Left cardiac atrium (tissue), 4 donors: ENCODE results near the gene PLXNA4. TPM values are rescaled to one million over a fixed set of nuclear protein-coding genes. Genes with fewer than 3 reads are reported as not detected.

Source experiments
- ATAC-seq, 2 donors: fragments of 200-7000 bp; cut with Tn5 transposase; one replicate each; pipeline ENCODE4 v1.9.1; 2020; ENCODE audit warnings: mild to moderate bottlenecking in 2 of 2, moderate library complexity in 2 of 2
- DNase-seq: peaks from one replicate; pipeline ENCODE4 v3.0.0-alpha.2; 2020
- intact Hi-C, 2 donors: fragments of 100-400 bp; cut with DNase I; formaldehyde crosslinking; loops; one replicate each; pipeline versions ENCODE4 v1.14.1 to v1.15.1; 2022 to 2023
- total RNA-seq, 2 donors: library from RNA; stranded (reverse); fragmentation: NEBNext Ultra II Directional; extraction: Animal tissue kit (Norgen Biotek cat#: 25700); gene quantifications; one replicate each; pipeline ENCODE4 v1.2.1, GENCODE V29; 2021
- donor health status: DM: no; HTN: yes; CAD: no.
- donor health status: DM: no; HTN: yes; CAD: no; lungs with severe emphysema.
- donor health status: DM: yes; HTN: yes; CAD: no.
- donor health status: Dilated cardiomyopathy.

The PLXNA4 gene
- total RNA-seq, 2 donors from 2014 or later = 23.3 to 30.1 TPM

GRCh38 chr7:132116369-132116768, 459.9 kb downstream of the PLXNA4 start:
- ATAC-seq (no peak), DNase-seq (no peak)
- intact Hi-C loops = no loop called here

DNA sequence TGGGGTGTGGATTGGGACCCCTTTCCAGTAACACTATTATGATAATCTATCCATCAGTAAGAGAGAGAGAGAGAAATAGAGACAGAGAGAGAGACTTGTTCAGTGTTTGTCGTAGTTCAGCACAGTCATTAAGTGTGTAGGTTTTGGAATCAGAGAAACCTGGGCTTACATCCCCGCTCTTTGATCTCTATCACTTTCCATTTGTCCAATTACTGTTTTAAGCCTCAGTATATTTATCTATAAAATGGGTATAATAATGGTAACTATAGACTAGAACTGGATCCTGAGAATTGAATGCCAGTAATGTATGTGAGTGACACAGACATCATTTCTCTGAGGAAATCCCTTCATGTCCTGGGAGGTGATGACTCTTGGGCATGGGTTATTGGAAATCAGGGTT, 460.5 kb downstream of the PLXNA4 start:
- DNase-seq (no peak), ATAC-seq (no peak)
- intact Hi-C loops = no loop called here

DNA sequence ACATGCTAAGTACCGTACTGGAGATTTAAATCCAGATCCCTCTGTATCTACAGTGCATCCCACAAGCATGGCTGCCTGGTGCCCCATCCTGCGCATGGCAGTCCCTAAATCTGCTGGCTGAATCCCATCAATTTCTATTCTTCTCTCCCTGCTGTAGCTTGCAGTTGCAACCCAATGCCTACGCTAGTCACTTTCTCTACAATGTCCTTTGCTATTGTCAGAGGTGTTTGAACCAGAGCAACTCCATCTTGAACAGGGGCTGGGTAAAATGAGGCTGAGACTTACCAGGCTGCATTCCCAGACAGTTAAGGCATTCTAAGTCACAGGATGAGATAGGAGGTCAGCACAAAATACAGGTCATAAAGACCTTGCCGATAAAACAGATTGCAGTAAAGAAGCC, 461.2 kb downstream of the PLXNA4 start:
- intact Hi-C loops = no loop called here
- DNase-seq = no peak
- no peak for ATAC-seq

GRCh38 chr7:132114411-132114810, 461.9 kb downstream of the PLXNA4 start:
- DNase-seq (no peak), ATAC-seq (no peak)
- intact Hi-C loops = no loop called here

DNA sequence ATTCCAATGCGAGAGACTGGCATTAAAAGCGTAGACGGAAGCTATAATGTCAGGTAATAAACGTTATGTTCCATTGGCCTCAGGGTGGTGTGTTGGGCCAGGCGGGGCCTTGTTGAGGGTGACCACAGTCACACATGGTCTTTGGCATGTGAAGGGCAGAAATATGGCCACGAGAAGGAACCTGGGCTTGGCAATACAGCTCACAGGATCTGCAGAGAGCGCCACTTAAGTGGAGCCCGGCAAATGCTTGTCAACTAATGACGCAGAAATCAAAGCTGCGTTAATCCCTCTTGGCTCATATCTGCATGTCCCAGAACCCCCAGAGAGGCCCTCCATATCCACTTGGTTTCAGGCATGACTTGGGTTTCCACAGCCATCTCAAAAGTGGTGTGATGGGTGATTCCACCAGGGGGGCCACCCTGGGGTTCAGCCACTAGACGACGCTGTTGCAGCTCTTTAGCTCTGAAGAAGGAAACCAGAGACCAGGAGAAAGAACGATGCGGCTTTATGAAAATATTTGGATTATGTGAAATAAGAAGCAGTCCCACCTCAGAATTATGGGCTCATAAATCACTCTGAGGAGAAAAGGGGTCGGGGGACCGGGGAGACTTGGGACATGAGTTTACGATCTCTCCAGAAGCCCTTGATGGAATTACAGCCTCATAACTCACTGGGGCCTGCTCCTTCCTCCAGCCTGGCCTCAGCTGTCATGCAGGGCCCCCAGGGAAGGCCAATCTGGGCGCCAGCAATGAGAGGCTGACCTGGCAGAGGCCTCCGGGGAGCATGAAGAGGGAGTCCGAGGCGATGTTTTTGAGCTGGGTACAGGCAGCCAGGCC, 462.5 kb downstream of the PLXNA4 start:
- intact Hi-C loops = no loop called here
- no peak for DNase-seq
- ATAC-seq = no peak

DNA sequence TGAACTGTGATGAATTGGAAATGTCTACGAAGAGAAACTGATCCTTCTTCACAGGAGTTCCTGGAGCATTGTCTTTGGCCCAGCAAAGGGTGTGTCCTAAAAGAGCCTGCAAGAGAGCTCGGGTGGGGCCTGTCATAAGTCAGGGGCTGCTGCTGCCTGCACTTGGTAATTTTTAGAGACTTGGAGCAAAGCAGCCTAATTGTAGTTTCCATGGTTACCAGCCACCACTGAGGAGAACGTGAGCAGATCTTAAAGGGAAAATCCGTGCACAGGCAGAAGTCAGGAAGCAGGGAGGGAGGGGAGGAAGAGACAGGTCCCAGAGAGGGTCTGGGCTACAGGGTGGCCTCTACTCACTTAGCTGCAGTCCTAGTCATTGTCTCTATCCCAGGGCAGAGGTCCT, 463.6 kb downstream of the PLXNA4 start:
- ATAC-seq (no peak), DNase-seq (no peak)
- intact Hi-C loops = no loop called here

- intact Hi-C loops = no loop called here
Observed at GRCh38 chr7:132112106-132112505, 464.2 kb downstream of the PLXNA4 start.

DNA sequence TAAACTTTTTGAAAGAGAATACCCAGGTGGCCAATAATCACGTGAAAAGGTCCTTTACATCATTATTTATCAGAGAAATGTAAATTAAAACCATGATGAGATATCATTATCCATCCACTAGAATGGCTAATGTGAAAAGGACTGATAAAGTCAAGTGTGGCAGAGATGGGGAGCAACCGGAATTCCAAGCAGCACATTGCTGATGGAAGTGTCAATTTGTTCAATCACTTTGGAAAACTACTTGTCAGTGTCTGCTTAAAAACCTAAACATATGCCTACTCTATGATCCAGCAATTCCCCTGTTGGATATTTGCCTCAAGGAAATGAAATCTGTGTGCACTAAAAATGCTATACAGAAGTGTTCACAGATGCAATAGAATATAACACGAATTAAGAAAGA, 465.6 kb downstream of the PLXNA4 start:
- intact Hi-C loops = no loop called here
- ATAC-seq (no peak), DNase-seq (no peak)

More at GRCh38 chr7:132112106-132112505, 464.2 kb downstream of the PLXNA4 start:
- no peak for DNase-seq
- ATAC-seq = no peak

DNA sequence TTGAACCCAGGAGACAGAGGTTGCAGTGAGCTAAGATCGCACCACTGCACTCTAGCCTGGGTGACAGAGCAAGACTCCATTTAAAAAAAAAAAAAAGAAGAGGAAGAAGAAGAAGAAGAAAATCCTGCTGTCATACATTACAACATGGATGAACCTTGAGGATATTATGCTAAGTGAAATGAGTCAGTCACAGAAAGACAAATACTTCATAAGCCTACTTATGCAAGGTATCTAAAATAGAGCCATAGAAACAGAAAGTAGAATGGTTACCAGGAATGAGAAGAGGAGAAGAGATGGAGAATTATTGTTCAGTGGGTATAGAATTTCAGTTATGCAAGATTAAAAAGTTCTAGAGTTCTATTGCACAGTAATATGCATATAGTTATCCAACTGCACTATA, 466.5 kb downstream of the PLXNA4 start:
- no peak for ATAC-seq
- no peak for DNase-seq
- intact Hi-C loops = no loop called here

GRCh38 chr7:132108563-132108962, 467.7 kb downstream of the PLXNA4 start:
- no peak for DNase-seq
- intact Hi-C loops = no loop called here

DNA sequence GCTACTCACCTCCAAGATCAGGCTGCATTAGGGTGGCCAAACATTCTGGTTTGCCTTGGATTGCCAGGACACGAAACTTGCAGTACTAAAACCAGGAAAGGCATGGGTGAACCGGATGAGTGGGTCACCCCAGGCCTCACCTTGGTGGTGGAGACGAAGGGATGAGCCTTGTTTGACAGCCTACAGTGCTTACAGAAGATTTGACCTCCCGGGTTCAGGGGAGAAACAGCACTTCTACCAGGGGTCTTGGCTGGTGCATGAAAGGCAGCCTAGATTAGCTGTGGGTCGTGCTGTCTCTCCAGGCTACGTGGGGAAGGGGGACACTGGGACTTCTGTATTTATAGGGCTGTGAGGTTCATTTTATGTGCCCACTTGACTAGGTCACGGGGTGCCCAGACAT, 469.8 kb downstream of the PLXNA4 start:
- ATAC-seq = no peak
- intact Hi-C loops = no loop called here
- no peak for DNase-seq

More at GRCh38 chr7:132108563-132108962, 467.7 kb downstream of the PLXNA4 start:
- no peak for ATAC-seq

- ATAC-seq = no peak
- intact Hi-C loops = no loop called here
- no peak for DNase-seq
Observed at GRCh38 chr7:132105096-132105495, 471.2 kb downstream of the PLXNA4 start.

GRCh38 chr7:132103718-132104117, 472.6 kb downstream of the PLXNA4 start:
- intact Hi-C loops = no loop called here
- DNase-seq = no peak
- no peak for ATAC-seq

DNA sequence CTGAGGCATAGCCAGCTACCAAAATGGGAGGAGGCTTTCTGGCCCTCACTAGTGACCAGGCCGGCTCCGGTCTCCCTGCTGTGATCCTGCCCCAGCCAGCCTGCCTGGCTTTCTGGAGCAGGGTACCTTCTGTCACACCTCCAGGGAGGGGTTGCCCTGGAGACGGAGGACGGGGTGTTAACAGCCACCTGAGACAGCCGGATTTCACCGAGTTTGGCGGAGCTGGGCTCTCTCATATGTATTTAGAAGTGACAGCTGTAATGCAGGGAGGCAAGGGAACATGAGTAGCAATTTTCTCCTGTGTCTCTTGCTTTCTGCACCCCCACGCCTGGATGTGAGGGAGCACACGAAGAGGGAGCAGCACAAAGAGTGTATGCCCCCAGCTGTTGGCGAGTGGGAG, 473.3 kb downstream of the PLXNA4 start:
- intact Hi-C loops = no loop called here
- no peak for ATAC-seq
- DNase-seq = no peak

GRCh38 chr7:132102391-132102790, 473.9 kb downstream of the PLXNA4 start:
- DNase-seq = no peak
- intact Hi-C loops = no loop called here
- ATAC-seq = no peak

- ATAC-seq (no peak), DNase-seq (no peak)
- intact Hi-C loops = no loop called here
Observed at GRCh38 chr7:132100981-132101380, 475.3 kb downstream of the PLXNA4 start.

DNA sequence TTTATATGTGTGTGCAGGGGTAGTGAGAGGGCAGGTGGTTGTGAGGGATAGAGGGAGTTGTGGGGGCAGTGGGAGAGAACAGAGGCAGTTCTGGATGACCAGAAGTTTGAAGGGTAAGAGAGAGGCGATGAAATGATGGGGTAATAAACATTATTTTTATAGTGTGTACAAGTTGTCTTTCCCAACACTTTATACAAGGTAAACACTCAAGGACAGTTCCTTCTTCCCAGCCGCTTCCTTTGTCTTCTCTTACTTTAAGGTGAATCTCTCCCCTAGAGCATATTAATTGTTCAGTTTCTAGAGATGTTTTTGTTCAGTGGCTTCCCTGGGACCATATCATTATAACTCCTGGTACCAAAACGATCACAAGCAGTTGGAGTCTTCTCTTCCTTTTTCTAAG, 475.8 kb downstream of the PLXNA4 start:
- DNase-seq (no peak), ATAC-seq (no peak)
- intact Hi-C loops = no loop called here

GRCh38 chr7:132099163-132099562, 477.1 kb downstream of the PLXNA4 start:
- DNase-seq (no peak), ATAC-seq (no peak)
- intact Hi-C loops = no loop called here

GRCh38 chr7:132098327-132098726, 477.9 kb downstream of the PLXNA4 start:
- DNase-seq (no peak), ATAC-seq (no peak)
- intact Hi-C loops = no loop called here

- DNase-seq (no peak), ATAC-seq (no peak)
- intact Hi-C loops = no loop called here
Observed at GRCh38 chr7:132097550-132098134, 478.6 kb downstream of the PLXNA4 start.
